OCI-LY1 (cell line): Measurements from ENCODE around the gene ST14.

Source experiments
- EZH2 ChIP-seq: fragments of 200-600 bp; sonication (generic), shearing (Covaris generic); IDR thresholded peaks from 2 replicates; pipeline ENCODE4 v1.8.0; 2017; ENCODE audit warnings: borderline replicate concordance, mixed run types, mild to moderate bottlenecking, antibody characterized with exemption, low read length, moderate library complexity, mixed read lengths
- TF ChIP-seq, protein P1 (sequence below): fragments of 200-600 bp; sonication (generic), shearing (Covaris generic); IDR thresholded peaks from 2 replicates; pipeline ENCODE4 v1.5.1; 2017; ENCODE audit warnings: mild to moderate bottlenecking, antibody characterized with exemption, low read length, moderate library complexity, mixed read lengths

GRCh38 chr11:130208241-130209127 lies 48.9 kb downstream of the ST14 start:
- no peak for TF ChIP-seq EZH2
- TF ChIP-seq, protein P1, sequence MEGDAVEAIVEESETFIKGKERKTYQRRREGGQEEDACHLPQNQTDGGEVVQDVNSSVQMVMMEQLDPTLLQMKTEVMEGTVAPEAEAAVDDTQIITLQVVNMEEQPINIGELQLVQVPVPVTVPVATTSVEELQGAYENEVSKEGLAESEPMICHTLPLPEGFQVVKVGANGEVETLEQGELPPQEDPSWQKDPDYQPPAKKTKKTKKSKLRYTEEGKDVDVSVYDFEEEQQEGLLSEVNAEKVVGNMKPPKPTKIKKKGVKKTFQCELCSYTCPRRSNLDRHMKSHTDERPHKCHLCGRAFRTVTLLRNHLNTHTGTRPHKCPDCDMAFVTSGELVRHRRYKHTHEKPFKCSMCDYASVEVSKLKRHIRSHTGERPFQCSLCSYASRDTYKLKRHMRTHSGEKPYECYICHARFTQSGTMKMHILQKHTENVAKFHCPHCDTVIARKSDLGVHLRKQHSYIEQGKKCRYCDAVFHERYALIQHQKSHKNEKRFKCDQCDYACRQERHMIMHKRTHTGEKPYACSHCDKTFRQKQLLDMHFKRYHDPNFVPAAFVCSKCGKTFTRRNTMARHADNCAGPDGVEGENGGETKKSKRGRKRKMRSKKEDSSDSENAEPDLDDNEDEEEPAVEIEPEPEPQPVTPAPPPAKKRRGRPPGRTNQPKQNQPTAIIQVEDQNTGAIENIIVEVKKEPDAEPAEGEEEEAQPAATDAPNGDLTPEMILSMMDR: no peak
